GM19395 (cell line): ENCODE measurements around the gene IL21R.
"Not testable (repeated sequence)": the region's sequence is repeated elsewhere in the genome, so short reads cannot be mapped to it uniquely, and the experiment has no call there.

Experiments used
- ATAC-seq: cut with Tn5 transposase; IDR thresholded peaks from one replicate; pipeline ENCODE4 v1.9.1; 2021; ENCODE audit warnings: mild to moderate bottlenecking, moderate library complexity; ENCODE audit not compliant: unreplicated experiment

IL21R gene

DNA sequence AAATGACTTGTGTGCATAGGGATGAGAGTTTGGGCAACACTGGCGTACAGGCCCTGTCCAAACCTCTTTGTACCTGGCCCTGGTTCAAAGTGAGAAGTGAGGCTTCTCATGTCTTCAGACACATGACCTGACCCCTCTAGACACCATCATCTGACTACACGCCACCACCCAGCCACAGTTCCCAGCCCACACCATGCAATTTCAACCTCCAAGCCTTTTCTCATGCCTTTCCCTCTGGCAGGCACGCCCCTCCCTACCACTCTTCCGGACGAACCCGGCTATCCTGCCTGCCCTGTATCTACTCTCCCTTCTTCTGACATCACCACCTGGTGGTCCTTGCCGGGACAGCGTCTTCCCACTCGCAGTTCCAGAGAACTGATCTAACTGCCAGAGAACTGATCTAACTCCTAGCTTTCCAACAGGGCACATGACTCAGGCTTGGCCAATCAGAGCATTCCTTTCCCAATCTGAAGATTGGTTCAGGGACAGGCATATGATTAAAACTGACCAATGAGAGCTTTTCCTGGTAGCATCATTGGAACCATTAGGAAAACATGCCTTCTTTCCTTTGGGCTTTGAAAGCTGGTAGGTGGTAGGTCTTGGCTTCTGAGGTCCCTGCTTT is 27.1 kb upstream of the IL21R start:
- peak; percentile 47 for ATAC-seq

DNA sequence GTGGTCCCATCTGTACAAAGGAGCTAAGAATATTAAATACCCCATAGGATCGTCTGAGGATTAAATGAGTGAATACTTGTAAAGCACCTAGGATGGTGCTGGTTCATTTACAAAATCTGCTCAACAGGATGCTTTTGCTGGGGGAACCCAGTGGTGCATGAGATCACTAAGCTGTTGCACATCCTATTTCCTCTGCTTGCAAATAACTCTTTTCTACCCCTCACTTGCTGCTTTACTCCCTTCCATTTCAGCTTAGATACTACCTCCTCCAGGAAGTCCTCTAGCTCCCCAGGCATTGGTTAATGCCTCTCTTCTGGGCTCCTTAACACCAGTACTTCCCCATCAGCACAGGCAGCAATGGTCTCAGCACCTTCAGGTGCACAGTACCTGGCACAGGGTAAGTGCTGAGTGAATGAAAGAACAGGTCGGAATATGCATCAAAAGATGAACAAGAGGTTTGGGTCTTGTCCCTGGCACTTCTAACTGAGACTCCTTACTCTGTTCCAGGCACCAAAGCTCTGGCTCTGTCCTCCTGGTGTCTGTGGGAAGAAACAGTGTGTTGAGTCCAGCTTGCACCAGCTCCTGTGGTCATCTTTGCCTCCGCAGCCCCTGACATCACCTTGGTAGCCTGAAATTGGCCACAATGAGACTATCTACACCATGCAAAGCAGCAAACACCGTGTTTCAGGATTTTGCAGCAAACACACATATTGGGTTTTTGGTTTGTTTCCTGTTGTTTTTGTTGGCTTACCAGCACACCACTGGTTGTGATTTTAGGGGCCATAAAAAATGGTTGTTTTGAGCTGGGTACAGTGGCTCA is 24.1 kb upstream of the IL21R start:
- ATAC-seq, result no peak

DNA sequence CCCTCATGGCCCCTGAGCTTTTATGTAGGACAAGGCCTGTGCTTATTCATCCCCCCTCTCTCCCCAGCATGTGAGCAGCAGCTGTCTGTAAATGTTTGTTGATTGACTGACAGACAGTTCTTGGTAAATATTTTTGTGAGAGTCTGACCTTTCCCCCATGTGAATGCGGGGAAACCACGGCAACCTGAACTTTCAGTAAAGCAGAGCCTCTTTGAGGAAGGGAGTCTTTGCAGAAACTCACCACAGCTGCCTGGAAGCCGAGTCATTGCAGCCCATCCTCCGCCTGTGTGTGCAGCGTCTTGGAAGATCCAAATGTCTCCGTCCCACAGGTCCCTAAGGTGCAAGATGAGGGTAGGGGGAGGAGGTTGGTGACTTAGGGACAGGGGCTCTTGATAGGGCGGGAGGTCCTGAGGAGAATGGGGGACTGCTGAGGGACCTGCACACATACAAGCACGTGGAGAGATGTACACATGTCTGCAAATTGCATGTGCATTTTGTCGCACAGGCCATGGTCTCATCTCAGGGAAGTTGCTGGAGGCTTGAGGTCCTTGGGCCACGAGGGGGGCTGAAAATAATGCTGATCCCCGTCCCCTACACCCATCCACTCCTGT is 23.0 kb upstream of the IL21R start:
- ATAC-seq, result no peak

DNA sequence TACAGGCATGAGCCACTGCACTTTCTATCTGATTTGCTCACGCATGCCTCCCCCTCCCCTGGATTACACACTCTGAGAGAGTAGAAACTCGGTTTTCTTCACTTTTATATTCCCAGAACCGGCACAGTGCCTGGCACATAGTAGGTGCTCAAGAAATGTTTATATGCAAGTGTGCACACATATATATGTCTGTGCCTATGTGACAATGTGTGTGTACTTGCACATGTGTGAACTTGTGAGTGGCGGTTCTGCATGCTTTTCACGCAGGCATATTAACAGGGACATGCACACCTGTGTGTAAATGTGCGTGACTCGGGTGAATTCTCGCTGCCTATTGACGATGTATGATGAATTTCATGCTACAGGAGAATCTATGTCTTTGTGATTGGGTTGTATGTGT is 22.1 kb upstream of the IL21R start:
- no peak for ATAC-seq

DNA sequence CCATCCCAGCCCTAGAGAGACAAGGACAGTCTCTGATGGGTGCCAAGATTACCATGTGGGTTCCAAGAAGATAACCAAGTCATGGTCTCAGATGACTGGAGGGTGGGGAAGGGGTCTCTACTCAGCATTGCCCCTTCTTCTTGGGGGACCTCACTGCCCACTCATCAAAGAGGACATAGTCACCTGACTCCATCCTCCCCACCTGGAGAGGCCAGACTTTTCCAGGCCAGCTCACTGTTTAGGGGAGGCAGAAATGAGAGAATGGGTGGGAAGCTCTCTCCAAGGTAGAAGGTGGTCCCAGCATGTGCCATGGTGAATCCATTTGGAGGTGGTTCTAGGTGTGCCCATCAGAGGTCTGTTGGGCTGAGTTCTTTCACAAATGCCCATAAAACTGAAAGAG is 20.7 kb upstream of the IL21R start:
- no peak for ATAC-seq

DNA sequence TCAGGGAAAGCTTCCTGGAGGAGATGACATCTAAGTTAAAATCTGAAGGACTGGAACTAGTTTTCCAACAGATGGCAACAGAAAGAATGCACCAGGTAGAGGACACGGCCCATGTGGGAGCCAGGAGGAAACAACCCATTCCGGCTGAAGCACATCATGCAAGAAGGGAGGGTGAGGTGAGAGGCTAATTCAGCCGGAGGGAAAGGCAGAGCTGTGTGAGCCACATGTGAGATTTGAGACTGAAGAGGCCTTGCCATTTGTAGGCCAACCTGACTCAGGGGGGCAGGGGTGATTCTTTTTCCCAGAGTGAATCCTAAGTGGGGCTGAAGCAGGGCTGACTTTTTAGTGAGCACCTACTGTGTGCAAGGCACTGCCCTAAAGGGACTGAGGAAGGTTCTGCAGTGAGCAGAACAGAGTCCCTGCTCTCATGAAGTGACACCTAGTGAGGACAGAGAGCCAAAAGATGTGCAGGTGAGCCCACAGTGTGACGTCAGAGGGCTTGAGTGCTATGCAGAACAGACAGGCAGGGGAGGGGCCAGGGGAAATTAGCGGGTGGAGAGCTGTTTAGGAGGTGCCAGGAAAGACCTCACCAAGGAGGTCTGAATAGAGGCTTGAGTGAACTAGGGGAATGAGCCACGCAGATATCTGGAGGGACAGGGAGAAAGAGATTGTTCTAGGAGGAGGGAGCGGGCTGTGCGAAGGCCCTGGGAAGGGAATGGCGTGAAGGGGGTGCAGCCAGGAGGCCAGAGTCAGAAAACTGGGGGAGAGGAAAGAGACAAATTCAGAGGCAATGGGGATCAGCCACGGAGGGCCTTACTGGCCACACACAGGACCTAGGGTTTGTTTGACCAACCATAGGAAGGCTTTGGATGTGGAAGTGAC is 19.8 kb upstream of the IL21R start:
- ATAC-seq, result no peak

DNA sequence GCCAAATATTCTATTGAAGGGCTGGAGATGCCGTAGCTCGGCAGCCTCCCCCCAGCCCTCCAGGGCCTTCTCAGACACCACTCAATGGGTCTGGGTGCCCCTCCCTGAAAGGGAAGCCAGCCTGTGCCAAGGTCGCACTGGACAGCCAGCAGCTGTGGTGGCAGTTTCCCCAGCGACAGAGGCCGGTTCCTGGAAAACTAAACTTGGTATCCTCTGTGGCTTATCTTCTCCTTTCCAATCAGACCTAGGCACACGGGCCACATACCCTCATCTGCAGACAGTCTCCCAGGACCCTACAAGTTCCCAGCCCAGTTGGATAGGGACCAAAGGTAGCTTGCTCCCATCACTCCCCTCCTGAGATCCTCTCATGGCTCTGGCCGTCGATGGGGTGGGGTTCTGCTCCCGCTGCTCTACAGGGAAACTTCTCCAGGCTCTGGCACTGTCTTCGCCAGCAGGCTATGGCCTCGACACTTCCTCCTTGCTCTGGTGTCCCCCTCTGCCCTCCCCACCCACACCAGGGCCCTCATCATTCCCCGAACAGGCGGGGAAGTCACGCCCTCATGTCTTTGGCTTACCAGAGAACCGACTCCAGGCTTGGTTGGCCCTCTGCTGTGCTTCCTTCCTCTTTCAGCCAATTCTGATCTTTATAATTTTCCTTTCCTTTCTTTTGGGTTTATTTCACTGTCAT is 18.3 kb upstream of the IL21R start:
- ATAC-seq, result no peak

DNA sequence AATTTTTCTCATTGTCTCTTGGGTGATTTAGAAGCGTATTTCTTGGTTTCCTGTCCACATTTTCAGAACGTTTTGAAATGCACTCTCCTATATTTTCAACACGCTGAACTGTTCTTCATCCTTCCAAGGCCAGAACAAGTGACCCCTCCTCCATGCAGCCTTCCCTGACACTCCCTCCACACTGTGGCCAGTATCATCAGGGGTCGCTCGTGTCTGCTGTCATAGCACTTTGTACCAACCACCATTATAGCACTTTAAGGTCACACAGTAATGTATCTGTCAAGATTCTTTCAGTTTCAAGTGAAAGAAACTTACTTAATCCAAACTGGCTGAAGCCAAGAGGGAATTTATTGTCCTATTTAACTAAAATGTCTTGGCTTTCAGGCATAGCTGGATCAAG is 17.5 kb upstream of the IL21R start:
- ATAC-seq, result no peak

DNA sequence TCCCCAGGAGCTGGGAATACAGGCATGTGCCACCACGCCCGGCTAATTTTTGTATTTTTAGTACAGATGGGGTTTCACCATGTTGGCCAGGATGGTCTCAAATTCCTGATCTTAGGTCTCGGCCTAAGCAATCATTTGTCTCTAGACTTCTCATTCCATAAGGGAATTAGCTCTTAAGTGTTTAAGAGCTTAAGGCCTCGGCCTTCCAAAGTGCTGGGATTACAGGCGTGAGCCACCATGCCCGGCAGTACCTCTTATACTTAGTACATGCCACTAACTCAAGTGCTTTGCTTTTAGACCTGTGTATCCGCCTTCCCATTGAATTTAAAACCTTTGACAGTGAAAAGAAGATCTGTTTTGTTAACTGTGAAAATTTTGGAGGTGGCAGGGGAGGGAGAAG is 16.6 kb upstream of the IL21R start:
- no peak for ATAC-seq

DNA sequence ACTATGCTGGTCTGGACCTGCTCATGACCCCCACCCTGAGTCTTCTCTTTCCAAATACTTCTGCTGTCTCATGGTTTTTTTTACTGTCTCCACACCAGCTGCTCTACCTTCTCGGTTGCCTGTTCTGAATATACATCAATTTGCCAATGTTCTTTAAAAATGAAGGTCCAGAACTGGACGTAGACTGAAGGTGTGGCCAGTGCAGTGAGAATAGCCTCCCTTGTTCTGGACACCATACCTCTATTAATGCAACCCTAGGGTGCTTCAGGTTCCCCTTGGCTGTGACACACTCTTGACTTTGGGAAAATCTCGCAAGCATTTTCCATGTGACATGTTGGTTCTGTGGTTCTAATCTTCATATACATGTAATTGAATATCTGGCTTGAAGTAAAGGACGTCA is 15.3 kb upstream of the IL21R start:
- ATAC-seq, result no peak

DNA sequence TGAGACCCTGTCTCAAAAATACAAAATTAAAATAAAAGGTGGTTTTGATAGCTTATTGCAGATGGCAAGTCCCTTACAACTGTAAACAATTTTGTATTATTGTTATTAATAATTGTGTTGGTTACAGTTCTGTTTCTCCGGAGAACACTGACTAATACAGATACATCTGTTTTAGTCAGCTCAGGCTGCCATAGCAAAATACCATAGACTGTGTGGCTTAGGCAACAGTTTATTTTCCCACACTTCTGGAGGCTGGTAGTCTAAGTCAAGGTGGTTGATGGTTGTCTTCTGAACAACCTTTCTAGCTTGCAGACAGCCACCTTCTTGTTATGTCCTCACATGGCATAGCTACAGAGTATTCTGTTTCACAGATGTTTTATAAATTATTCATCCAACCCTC is 14.2 kb upstream of the IL21R start:
- ATAC-seq, result peak; percentile 76

DNA sequence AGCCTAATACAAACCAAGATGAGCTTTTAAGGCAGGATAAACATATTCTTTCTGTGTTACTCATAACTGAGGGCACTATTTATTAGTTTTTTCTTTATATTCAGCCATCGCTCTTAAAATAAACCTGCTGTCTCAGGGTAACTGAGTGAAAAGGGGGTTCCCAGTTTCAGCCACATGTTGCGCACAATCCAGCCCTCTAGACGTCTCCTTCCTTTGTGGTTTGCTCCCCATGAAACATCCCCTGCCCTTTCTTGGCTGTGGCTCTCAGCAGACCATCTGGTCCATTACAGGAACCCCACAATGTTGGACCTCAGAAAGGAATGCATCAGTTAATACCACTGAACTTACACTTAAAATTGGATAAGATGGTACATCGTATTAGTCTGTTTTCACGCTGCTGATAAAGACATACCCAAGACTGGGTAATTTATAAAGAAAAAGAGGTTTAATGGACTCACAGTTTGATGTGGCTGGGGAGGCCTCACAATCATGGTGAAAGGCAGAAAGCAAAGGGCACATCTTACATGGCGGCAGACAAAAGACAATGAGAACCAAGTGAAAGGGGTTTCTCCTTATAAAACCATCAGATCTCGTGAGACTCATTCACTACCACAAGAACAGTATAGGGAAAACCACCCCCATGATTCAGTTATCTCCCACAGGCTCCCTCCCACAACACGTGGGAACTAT is 12.6 kb upstream of the IL21R start:
- no peak for ATAC-seq

DNA sequence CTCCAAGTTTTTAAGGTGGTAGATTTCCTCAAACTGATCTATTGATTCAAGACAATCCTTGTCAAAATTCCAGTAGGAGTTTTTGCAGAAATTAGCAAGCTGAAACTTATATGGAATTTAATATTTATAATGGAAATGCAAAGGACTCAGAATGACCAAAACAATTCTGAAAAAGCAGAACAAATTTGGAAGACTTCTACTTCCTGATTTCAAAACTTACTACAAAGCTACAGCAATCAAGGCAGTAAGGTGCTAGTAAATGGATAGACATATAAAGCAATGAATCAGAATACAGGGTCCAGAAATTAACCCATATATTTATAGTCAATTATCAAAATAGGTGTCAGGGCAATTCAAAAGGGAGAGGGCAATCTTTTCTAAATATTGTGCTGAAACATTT is 11.8 kb upstream of the IL21R start:
- no peak for ATAC-seq

DNA sequence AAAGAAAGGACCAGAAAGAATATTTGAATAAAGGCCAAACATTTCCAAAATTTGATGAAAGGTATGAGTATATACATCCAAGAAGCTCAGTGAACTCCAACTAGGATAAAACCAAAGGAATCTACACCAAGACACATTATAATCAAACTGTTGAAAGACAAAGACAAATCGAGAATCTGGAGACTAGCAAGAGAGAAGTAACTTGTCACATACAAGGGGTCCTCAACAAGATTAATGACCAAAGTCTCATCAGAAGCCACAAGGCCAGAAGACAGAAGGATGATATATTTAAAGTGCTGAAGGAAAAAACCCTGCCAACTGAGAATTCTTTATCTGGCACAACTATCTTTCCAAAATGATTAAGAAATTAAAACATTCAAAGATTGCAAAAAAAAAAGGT is 9.3 kb upstream of the IL21R start:
- ATAC-seq, result no peak

DNA sequence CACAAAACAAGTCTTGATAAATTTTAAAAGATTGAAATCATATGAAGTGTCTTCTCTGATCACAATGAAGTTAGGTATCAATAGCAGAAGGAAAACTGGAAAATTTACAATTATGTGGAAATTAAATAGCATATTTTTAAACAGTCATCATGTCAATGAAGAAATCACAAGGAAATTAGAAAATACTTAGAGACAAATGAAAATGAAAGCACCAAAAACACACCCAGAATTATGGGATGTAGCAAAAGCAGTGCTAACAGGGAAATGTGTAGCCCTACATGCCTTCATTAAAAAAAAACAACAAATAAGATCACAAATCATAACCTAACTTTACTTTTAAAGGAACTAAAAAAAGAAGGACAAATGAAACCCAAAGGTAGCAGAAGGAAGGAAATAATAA is 7.5 kb upstream of the IL21R start:
- ATAC-seq, result no peak

DNA sequence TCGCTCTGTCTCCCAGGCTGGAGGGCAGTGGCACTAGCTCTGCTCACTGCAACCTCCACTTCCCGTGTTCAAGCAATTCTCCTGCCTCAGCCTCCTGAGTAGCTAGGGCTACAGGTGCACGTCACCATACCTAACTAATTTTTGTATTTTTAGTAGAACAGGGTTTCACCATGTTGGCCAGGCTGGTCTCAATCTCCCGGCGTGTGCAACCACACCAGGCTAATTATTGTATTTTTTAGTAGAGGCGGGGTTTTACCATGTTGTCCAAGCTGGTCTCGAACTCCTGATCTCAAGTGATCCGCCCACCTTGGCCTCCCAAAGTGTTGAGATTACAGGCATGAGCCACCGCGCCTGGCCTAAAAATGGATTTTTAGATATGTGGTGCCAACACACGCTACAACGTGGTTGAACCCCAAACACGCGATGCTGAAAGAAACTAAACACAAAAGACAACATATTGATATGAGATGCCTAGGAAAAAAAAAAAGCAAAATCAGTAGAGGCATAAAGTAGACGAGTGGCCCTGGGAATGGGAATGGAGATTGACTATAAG is 3.6 kb upstream of the IL21R start:
- not testable (repeated sequence) for ATAC-seq

DNA sequence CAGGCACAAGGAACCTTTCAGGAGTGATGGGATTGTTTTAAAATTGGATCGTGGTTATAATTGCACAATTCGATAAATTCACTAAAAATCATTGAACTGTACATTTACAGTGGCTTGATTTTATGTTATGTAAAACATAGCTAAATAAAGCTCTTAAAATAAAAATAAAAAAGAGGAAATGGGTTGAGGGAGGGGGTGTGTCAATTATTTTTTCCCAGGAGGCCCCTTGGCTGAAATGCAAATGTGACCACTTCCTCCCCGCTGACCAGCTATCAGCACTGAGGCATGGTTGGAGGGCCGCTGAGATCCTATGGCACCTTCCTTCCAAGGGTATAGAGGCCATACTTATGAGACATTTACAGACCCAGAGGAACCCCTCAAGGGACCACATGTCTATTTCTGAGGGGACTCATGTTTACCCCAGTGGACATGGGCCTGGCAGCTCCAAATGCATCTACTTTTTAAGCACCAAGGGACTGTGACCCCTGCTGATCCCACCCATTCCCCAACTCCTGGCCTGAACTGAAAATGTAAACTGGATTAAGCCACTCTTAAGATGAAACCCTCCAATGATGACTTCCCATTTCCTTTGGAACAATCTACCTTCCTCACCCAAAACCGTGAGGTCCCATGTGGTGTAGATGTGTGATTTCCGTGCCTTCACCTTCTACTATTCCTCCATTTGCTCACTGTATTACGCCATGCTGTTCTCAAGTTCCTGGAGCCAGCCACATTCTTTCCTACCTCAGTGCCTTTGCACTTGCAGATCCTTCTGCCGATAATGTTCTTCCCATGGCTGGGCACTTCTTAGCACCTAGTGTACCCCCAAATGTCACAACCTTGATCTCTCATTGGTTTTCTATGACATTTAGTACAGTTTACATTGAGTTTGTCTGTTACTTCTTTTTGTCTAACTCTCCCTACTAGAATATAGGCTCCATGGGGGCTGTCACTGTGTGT is 2.8 kb upstream of the IL21R start:
- no peak for ATAC-seq

DNA sequence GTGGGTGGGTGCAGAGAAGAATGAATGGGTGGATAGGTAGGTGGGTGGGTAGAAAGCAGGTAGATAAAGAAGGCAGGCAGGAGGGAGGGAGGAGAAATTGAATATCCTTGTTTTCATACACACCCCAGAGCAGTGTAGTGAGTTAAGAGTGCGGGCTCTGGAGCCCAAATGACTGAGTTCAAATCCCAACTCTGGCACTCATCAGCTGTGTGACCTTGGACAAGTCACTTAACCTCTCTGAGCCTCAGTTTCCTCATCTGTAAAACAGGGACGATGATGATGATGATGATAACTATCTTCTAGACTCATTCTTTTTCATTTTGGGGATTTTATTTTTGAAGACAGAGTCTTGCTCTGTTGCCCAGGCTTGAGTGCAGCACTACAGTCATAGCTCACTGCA is 2.0 kb upstream of the IL21R start:
- no peak for ATAC-seq
